ENCODE data around the gene COBL.

The COBL gene

GRCh38 chr7:51129527-51130472 is 186.8 kb downstream of the COBL start:
- in situ Hi-C loops (cut with HindIII; ENCODE audit: low sequenced_read_pairs) = no loop called here

- in situ Hi-C loops (cut with HindIII; ENCODE audit: low sequenced_read_pairs) = no loop called here
Measured at GRCh38 chr7:51128545-51129435, 187.8 kb downstream of the COBL start.

- in situ Hi-C loops (cut with HindIII; ENCODE audit: low sequenced_read_pairs) = no loop called here
Measured at GRCh38 chr7:51127618-51127904, 189.0 kb downstream of the COBL start.

- in situ Hi-C loops (cut with HindIII; ENCODE audit: low sequenced_read_pairs) = no loop called here
Measured at GRCh38 chr7:51126813-51127617, 189.6 kb downstream of the COBL start.

GRCh38 chr7:51126324-51126723 is 190.3 kb downstream of the COBL start:
- in situ Hi-C loops (cut with HindIII; ENCODE audit: low sequenced_read_pairs) = no loop called here

GRCh38 chr7:51124321-51124720 is 192.3 kb downstream of the COBL start:
- in situ Hi-C loops (cut with HindIII; ENCODE audit: low sequenced_read_pairs) = no loop called here

- in situ Hi-C loops (cut with HindIII; ENCODE audit: low sequenced_read_pairs) = no loop called here
Measured at GRCh38 chr7:51123322-51124019, 193.1 kb downstream of the COBL start.

- in situ Hi-C loops (cut with HindIII; ENCODE audit: low sequenced_read_pairs) = no loop called here
Measured at GRCh38 chr7:51121931-51122425, 194.6 kb downstream of the COBL start.

- in situ Hi-C loops (cut with HindIII; ENCODE audit: low sequenced_read_pairs) = no loop called here
Measured at GRCh38 chr7:51121036-51121790, 195.4 kb downstream of the COBL start.

GRCh38 chr7:51118628-51119027 is 198.0 kb downstream of the COBL start:
- in situ Hi-C loops (cut with HindIII; ENCODE audit: low sequenced_read_pairs) = no loop called here

- in situ Hi-C loops (cut with HindIII; ENCODE audit: low sequenced_read_pairs) = no loop called here
Measured at GRCh38 chr7:51114501-51114900, 202.1 kb downstream of the COBL start.

- in situ Hi-C loops (cut with HindIII; ENCODE audit: low sequenced_read_pairs) = no loop called here
Measured at GRCh38 chr7:51113962-51114361, 202.6 kb downstream of the COBL start.

GRCh38 chr7:51113560-51113959 is 203.0 kb downstream of the COBL start:
- in situ Hi-C loops (cut with HindIII; ENCODE audit: low sequenced_read_pairs) = no loop called here

- in situ Hi-C loops (cut with HindIII; ENCODE audit: low sequenced_read_pairs) = no loop called here
Measured at GRCh38 chr7:51111241-51111940, 205.2 kb downstream of the COBL start.

- in situ Hi-C loops (cut with HindIII; ENCODE audit: low sequenced_read_pairs) = no loop called here
Measured at GRCh38 chr7:51108134-51108533, 208.5 kb downstream of the COBL start.

GRCh38 chr7:51104278-51104677 is 212.3 kb downstream of the COBL start:
- in situ Hi-C loops (cut with HindIII; ENCODE audit: low sequenced_read_pairs) = no loop called here

- in situ Hi-C loops (cut with HindIII; ENCODE audit: low sequenced_read_pairs) = no loop called here
Measured at GRCh38 chr7:51103718-51104117, 212.9 kb downstream of the COBL start.

GRCh38 chr7:51102828-51103227 is 213.8 kb downstream of the COBL start:
- in situ Hi-C loops (cut with HindIII; ENCODE audit: low sequenced_read_pairs) = no loop called here
